GM21529 (cell line): Measurements from ENCODE around the gene UBFD1.
"Not testable (repeated sequence)": the region's sequence is repeated elsewhere in the genome, so short reads cannot be mapped to it uniquely, and the experiment has no call there.

Experiments used
- ATAC-seq: cut with Tn5 transposase; IDR thresholded peaks from one replicate; pipeline ENCODE4 v1.9.1; 2021; ENCODE audit not compliant: unreplicated experiment

The UBFD1 gene

DNA sequence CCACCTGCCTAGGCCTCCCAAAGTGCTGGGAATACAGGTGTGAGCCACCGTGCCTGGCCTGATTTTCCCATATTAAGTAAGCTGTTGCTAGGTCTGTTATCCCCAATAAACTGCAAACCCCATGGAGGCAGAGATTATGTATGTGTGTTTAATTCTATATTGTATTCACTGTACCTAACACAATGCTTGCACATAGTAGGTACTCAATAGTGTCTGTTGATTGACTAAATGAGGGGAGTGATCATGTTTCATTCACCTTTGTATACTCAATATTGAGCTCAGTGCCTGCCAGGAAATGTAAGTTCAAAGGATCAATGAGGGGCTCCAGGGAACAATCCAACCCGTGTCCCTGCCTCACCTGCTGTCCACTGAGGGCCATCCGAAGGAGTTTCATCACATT, 32.6 kb upstream of the UBFD1 start:
- ATAC-seq = no peak

DNA sequence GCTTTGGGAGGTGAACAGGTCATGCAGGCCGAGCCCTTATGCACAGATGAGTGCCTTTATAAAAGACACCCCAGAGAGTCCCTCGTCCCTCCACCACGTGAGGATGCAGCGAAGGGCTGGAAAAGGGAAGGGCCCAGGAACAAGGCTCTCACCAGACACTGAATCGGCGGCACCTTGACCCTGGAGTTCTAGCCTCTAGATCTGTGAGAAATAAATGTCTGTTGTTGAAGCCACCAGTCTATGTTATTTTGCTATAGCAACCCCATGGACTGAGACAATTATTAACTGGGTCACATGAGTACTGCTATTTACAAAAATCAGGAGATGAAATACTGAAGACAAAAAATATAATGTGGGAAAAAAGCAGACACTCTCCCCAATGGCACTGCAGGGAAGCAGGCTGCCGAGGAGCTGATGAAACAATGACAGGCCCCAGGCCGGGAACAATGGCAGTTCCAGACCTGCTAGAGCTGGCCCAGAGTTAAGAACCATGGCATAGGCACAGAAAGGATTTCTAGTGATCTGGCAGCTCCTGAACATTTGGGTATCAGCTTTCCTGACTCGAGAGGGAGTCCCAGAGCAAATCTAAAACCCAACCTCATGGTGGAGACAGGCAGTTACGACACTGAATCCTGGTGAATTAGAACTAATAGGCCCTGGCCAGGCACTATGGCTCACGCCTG, 29.4 kb upstream of the UBFD1 start:
- ATAC-seq = no peak

DNA sequence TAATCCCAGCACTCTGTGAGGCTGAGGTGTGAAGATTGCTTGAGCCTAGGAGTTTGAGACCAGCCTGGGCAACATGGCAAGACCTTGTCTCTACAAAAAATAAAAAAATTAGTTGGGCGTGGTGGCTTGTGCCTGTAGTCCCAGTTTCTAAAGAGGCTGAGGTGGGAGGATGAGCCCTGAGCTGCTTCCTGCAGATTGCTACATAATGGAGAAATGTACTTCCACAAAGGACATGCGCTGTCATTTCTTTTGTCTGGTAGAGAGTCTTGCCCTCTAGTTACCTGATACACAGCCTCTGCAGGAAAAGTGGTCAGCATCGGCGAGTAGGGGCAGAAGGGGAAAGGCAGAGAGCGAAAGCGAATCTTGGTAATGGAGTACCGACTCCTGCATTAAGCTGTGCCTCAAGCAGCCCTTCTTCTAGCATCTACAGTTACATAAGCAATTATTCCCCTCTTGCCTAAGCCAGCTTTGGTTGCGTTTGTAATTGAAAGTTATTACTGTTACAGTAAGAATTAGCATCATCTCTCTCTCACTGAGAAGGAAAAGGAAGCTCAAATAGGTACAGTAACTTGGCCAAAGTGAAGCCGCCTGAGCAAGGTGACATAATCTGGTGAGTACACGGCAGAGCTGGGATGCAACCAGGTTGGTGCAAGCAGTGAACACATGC, 28.8 kb upstream of the UBFD1 start:
- no peak for ATAC-seq

DNA sequence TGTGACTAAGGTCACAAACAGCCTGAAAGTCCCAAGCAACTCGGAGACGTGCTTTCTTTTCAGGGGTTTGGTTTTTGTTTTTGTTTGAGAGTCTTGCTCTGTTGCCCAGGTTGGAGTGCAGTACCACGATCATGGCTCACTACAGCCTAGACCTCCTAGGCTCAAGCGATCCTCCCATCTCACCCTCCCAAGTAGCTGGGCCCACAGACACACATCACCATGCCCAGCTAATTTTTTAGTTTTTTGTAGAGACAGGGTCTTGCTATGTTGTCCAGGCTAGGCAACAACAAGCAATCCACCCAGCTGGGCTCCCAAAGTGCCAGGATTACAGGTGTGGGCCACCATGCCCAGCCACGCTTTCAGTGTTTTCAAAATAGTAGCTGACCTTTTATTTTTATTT, 27.5 kb upstream of the UBFD1 start:
- ATAC-seq = no peak

DNA sequence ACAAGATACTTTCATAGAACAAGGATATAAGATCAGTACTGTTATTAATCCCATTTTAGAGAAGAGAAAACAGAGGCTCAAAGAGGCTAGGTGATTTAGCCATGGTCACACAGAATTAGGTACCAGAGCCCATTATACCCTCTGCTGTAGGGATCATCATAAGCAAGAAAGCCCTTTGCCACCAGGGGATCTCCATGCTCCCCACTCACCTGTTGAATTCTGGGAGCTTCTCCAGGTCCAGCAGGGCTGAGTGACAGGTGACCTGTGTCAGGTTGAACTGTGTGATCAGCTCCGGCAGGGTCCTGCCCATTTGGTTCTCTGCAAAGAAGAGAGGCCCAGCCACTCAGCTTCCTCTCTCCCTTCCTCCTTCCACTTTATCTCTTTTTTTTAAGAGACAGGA, 25.1 kb upstream of the UBFD1 start:
- no peak for ATAC-seq

DNA sequence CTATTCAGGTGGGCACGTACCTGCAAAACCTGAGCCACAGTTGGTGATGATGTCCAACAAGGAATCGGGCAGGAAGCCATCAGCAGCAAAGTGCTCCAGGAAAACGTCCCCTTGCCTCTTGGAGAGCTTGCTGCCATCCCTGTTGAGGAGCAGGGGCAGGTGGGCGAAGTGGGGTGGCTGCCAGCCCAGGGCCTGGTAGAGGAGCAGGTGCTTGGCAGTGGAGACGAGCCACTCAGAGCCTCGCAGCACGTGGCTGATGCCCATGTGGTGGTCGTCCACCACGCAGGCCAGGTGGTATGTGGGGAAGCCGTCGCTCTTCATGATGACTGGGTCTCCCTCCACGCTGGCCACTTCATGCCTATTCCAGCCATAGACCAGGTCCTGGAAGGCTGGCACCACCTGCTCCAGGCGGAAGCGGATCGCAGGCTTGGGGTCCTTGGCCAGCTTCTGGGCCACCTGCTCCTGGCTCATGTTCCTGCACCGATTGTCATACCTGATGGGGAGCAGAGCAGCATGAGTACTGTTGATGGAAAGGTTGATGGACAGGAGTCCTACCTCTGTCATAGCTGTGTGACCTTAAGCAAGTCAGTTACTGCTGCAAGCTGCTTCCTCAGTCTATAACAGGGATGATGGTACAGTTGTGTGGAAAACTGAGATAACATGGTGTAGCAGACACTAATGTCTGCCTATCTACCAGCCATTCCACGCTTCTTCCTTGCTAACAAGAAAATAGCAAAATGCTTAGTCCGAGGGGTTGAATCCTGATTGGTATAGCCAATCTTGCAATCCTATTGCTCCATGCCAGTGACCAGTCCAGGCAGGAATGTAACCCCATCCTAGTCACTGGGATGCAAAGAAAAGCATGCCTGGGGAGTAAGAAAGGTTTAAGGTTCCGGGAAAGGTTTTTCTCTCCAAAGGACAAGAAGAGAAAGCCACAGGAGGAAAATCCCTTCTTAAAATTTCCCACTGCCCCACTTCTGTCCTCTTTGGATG, 22.4 kb upstream of the UBFD1 start:
- ATAC-seq = no peak

DNA sequence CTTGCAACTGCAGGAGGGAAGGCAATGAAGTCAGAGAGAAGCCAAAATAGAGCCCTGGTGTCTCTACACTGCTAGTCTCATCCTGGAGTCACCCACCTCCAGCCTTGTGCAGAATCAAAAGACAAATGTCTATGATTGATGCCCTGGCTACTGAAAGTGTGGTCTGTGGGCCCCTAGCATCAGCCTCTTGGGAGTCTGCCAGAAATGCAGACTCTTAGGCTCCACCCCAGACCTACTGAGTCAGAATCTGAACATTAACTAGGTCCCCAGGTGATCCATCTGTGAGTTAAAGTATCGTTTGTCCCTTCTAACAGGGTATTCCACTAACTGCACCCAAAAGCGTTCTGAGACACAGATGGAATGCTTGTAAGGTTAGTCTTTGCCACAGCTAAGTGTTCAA, 21.6 kb upstream of the UBFD1 start:
- ATAC-seq = no peak

DNA sequence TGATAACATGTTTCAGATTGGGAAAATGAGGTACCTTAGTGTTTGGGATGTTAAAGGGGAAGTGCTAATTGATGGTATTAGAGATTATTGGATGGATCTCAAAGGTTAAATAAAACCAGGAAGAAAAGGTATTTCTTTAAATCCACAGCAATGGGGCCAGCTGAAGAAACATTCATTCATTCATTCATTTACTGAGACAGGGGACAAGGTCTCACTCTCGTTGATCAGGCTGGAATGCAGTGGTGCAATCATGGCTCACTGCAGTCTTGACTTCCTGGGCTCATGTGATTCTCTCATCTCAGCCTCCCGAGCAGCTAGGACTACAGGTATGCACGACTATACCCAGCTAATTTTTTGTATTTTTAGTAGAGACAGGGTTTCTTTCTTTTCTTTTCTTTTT, 20.1 kb upstream of the UBFD1 start:
- no peak for ATAC-seq

DNA sequence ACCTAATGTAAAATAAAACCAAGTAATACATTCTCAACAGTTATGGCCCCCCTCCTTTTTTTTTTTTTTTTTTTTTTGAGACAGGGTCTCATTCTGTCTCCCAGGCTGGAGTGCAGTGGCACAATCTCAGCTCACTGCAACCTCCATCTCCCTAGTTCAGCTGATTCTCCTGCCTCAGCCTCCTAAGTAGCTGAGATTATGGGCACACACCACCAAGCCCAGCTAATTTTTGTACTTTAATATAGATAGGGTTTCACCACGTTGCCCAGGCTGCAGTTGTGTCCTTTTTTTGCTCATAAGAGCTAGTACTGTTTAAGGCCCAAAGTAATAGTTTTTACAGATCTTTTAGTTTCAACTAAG, 18.6 kb upstream of the UBFD1 start:
- ATAC-seq = no peak

DNA sequence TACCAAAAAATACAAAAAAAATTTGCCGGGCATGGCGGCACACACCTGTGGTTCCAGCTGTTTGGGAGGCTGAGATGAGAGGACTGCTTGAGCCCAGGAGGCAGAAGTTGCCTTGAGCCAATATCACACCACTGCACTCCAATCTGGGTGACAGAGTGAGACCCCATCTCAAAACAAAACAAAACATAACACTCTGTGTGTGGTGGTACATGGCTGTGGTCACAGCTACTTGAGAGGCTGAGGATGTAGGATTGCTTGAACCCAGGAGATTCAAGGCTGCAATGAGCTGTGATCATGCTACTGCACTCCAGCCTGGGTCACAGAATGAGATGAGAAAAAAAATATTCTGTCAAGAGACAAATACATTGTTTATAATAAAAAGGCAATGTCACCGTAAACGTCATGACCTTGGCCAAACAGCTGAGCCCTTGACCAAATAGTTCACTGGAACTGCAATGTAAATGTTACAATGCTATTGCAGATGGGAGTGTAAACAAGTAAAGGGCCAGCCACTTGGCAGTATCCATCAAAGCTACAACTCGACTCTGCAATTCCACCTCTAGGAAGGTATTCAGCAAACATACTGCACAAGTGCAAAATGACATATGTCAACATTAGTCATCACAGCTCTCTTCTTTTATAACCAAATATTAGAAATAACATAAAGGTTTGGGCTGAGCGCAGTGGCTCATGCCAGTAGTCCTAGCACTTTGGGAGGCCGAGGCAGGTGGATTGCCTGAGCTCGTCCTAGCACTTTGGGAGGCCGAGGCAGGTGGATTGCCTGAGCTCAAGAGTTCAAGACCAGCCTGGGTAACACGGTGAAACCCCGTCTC, 17.3 kb upstream of the UBFD1 start:
- no peak for ATAC-seq

DNA sequence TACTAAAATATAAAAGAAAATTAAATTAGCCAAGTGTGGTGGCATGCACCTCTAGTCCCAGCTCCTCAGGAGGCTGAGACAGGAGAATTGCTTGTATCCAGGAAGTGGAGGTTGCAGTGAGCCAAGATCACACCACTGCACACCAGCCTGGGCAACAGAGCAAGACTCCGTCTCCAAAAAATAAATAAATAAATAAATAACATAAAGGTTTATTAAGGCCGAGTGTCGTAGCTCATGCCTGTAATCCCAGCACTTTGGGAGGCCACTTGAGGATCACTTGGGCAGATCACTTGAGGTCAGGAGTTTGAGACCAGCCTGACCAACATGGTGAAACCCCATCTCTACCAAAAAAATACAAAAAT, 16.7 kb upstream of the UBFD1 start:
- not testable (repeated sequence) for ATAC-seq

DNA sequence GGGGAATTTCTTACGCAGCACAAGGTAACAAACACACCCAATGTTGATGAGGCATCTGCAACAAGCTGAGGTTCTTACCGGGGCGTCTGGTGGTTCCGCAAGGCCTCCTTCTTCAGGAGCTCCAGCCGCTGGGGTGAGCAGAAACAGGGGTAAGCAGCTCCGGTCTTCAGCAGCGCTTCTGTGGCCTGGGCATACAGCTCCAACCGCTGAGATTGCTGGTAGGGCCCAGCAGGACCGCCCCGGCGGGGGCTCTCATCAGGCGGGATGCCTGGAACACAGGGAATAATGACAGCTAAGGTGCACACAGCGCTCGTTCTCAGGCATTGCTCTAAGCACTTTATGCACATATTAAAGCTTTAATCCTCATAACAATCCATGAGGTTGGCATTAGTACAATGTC, 13.1 kb upstream of the UBFD1 start:
- ATAC-seq = no peak

DNA sequence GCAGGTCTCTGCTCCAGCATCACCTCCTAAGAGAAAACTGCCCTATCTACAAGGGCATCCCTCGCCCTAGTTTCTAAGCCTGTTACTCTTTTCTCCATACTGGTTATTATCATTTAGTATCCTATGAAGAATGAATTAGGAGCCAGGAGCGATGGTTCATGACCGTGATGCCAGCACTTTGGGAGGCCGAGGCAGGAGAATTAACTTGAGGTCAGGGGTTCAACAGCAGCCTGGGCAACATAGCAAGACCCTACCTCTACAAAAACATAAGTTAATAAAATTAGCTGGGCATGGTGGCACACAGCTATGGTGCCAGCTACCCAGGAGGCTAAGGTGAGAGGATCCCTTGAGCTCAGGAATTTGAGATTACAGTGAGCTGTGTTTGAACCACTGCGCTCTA, 7.6 kb upstream of the UBFD1 start:
- ATAC-seq = no peak

DNA sequence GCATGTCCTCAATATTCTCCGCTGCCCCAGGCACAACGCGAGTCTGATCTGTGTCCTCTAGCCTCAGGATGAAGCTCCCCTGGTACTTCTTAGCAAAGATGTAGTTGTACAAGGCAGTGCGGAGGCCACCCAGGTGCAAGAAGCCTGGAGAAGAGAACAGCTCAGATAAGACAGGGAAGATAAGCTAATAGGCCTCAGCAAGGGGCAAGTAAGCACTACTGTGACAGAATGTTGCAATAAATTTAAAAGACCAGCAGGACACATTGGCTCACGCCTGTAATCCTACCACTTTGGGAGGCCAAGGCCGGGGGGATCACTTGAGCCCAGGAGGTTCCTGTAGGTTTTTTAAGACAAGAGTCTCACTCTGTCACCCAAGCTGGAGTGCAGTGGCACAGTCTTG, 5.4 kb upstream of the UBFD1 start:
- no peak for ATAC-seq

DNA sequence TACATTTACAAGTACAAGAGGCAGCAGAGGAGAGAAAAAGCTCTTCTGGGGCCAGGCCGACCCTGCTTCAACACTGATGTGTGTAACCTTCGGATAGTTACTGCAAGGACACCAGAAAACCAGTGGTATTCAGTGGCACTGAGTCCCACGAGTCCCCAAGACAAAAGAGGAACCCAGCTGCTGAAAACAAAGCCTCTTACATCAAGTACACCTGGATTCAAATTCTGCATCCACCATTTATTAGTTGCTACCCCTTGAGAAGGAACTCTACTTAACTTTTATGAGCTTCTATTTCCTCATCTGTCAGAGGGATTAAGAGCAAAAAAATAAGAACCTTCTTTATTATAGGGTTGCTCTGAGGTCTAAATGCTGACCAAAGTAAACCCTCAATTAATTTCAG, 3.0 kb upstream of the UBFD1 start:
- no peak for ATAC-seq

DNA sequence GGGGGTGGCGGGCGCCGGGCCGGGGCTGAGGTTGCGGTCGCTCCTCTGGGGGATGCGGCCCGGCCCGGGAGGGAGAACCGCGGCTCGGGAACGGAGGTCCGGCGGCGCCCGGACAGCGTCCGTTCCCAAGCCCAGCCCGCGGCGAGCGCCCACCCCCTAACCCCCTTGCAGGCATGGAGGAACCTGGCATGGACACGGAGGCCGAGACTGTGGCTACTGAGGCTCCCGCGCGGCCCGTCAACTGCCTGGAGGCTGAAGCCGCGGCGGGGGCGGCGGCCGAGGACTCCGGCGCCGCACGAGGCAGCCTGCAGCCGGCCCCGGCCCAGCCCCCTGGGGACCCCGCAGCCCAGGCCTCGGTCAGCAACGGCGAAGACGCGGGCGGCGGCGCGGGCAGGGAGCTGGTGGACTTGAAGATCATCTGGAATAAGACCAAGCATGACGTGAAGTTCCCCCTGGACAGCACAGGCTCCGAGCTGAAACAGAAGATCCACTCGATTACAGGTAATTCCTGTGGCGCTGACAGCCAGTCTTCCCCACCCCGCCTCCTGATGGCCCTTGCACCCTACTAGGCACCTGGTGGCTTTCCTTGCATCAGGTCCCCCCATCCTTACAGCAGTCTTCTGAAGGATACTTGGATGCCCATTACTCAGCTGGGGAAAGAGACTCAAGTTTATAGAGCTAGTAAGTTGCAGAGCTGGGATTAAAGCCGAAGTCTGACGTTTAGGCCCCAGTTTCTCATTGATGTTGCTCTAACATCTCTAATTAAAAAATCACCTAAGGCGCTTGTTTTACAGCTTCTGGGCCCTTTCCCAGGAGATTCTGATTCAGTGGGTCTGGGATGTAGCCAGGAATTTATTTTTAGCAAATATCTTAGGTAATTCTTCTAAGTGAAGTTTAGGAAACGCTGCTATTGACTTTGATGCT, 514 bp downstream of the UBFD1 start:
- ATAC-seq = peak; percentile 4

DNA sequence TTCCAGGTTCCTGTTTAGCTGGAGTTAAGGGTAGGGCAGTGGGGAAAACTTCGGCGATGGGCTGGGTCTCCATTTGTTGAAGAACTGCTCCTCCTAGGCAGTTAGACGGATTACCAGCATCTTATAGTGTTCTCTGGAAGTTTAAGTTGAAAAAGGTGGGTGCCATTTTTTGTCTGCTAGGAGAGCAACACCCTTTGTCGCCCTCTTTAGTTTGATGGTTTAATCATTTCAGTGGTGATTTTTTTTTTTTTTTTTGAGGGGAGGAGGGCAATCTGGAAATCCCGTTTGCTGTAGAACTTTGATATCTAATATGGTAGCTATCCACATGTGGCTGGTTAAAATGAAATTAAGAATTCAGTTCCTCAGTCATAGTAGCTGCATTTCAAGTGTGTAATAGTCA, 4.1 kb downstream of the UBFD1 start:
- ATAC-seq = no peak

DNA sequence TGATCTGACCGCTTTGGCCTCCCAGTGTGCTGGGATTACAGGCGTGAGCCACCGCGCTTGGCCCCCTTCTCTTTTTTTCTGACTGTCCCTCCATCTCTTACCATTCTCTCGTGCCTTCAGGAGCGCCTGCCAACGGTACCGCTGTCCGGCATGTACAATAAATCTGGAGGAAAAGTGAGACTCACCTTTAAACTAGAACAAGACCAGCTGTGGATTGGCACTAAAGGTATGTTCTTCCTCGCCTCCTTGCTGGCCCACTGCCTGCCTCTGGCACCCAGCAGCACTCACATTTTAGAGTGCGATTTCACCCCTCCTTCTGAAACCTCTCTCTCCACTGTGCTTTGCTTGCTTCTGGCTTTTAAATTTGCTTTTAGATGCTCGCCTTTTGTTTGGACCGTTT, 5.0 kb downstream of the UBFD1 start:
- ATAC-seq = no peak

DNA sequence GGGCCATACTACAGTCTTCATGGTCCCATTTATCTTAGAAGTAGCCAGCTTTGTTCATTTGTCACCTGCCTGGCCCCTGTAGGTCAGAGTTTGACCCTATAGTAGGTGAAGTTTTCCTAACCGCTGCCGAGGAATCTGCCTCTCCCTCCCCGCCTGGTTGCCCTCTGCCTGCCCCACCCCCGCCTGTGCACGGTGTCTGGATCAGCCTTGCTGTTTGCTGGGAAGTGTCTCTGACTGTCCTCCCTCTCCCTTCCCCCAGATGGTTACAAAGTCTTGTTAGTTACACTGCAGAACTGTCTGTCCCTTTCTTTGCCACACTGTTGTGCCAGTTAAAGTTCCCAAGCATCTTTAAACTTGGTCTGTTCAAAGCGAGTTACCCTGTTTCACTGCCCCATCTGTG, 5.7 kb downstream of the UBFD1 start:
- no peak for ATAC-seq
